ENCODE measurements around the gene CDYL. TPM values are rescaled to one million over a fixed set of nuclear protein-coding genes. Genes with fewer than 3 reads are reported as not detected.

CDYL gene
- total RNA-seq, 1 donor from 2014 or later, result 22.3 TPM

GRCh38 chr6:4983322-4983721 is 207.1 kb downstream of the CDYL start:
- intact Hi-C loops (cut with micrococcal nuclease), result no loop called here

DNA sequence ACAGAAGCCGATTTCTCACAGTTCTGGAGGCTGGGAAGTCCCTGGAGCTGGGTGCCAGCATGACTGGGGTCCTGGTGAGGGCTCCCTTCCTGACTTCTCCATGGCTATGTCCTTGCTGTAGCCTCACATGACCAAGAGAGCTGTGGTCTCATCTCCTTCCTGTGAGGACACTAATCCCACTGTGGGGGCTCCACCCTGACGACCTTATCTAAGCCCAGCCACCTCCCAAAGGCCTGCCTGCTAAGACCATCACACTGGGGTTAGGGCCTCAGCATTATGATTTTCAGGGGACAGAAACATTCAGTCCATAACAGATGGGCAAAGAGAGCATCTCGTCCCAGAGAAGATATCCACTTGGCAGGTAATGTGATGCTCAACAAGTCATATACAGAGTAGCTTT is 210.8 kb downstream of the CDYL start:
- intact Hi-C loops (cut with micrococcal nuclease), result no loop called here

DNA sequence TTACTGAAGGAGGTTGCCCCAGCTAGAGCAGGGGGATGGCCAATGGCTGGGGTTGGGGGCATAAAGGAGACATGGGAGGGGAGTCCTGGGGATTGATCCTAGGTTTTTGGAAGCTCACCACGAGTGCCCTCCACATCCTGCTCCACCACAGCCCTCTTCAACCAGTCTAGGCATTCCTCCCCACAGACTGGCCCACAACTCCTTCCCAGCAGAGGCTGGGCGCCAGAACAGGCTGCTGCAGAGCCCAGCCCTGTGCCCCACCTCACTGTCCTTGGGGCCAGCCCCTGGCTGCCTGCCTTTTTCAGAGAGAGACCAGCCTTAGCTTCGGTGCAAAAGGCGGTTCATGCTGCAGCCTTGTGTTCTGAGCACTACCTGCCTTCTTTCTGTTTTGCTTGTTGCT is 211.2 kb downstream of the CDYL start:
- intact Hi-C loops (cut with micrococcal nuclease), result no loop called here

DNA sequence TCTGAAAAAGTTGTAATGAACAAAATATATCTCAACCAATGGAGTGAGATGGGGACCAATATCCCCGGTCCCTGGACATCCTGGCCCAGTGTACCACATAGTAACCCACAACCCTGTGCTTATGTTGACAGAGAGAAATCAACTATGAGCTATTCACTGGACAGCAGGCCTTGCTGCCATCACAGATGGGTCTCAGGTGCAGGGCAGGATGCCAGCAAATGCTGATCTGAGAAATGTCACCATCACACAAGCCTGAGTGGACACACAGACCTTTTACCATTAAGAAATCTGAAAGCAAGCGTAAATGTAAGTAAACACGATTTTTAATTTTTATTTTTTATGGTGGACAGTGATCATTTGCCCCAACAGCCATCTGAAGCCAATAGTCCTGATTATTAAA is 218.5 kb downstream of the CDYL start:
- intact Hi-C loops (cut with micrococcal nuclease), result no loop called here

- intact Hi-C loops (cut with micrococcal nuclease), result no loop called here
Measured at GRCh38 chr6:4997862-4998261, 221.7 kb downstream of the CDYL start.

DNA sequence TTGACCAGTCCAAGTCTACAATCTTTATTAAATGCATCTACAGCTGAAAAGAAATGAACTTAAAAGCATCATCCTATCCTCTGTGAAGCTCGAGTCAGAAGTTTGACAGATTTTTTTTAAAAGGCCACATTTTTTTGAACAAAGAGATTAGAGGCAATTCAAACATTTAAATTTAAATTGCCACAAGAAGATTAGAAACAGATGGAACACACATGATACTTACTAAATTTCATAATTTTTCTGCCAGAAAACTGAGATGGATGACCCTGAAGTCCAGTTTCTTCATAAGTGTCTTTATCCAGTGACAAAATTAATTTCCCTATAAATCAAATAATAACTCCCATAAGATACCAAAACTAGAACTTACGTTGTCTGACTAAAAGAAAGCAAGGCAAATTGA is 223.4 kb downstream of the CDYL start:
- intact Hi-C loops (cut with micrococcal nuclease), result no loop called here

DNA sequence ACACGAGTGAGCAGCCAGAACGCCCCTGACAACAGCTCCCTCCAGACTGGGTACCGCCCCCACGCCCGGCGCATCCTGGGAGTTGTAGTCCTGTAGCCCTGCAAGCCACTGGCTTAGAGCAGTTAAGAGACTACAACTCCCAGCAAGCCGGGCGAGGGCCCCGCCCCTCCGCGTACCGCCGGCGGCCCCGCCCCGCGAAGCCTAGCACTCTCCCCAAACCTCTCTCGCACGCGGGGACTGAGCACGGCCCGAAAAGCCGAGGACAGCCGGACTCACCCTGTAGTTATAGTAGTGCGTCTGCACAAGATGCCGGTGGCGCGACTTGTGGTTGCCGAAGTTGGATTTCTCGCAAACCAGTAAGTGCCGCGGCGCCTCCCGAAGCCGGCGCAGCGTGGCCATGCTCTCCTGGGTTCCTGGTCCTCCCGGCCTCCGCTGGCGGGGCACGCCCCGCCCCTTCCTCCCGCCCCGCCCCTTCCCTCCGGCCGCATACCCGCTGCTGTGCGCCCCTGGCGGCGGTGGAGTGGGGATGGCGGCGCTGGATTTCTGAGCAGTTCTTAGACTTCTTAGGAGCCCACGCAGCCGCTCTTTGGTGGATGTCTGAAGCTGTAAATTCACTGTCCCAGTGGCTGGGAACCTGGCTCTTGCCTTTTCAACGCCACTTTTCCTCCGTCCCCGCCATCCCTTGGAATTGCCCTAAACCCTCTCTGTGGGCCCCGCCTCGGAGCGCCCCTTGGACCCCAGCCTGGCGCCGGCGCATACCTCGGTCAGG is 227.6 kb downstream of the CDYL start, which contains the start of gene RPP40:
RPP40 (minus strand) TSS at position 434 of the 769 bp plus-strand sequence; CDS start at position 399, 35 bp downstream.
- intact Hi-C loops (cut with micrococcal nuclease), result loop anchor here (1.0 to 10.0 kb wide), 12 partner anchors 27 to 1885 kb away; partner anchors contain the start of genes BPHL, ECI2, LYRM4 and PSMG4

- intact Hi-C loops (cut with micrococcal nuclease), result loop anchor here (1.0 to 10.0 kb wide), 7 partner anchors 26 to 1747 kb away; partner anchors contain the start of gene PSMG4
Measured at GRCh38 chr6:5004373-5005037, 228.3 kb downstream of the CDYL start.

GRCh38 chr6:5005038-5005433 is 228.8 kb downstream of the CDYL start:
- intact Hi-C loops (cut with micrococcal nuclease), result loop anchor here (10.0 kb wide), 1 partner anchor 1590 kb away; no protein-coding TSS in a partner anchor

Other genes with a start within 250 kb of the CDYL start
- 5.9 and 6.6 TPM in 2 replicates for gene RPP40, start 227.6 kb downstream of the CDYL start, total RNA-seq